Mesenteric fat pad (tissue), 1 donor: Measurements from ENCODE around the gene RASSF8. TPM values are rescaled to one million over a fixed set of nuclear protein-coding genes. Genes with fewer than 3 reads are reported as not detected.

Experiments used
- DNase-seq: peaks from one replicate; pipeline ENCODE4 v3.0.0-alpha.2; 2020; ENCODE audit warnings: low spot score
- long read RNA-seq: library from polyadenylated mRNA; unstranded; transcript quantifications from one replicate; pipeline ENCODE4 v2.0.0, GENCODE V29; 2020
- total RNA-seq: library from RNA; stranded (reverse); fragmentation: NEBNext Ultra II Directional; extraction: Animal tissue kit (Norgen Biotek cat#: 25700); gene quantifications from one replicate; pipeline ENCODE4 v1.2.1, GENCODE V29; 2021
- donor health status: DM: yes; HTN: yes; CAD: no.

Gene RASSF8
- total RNA-seq: 47.0 TPM
- long read RNA-seq, partial matches to known transcripts: 0 of 5 reads
- long read RNA-seq, other reads (novel, unspliced or antisense): 5 of 5 reads

- DNase-seq: peak; percentile 92
Observed at GRCh38 chr12:25958428-25959070, at the start of gene RASSF8. Gene RASSF8 (plus strand): TSS chr12:25958682. CDS start chr12:26055344, 96,662 bp downstream.

- DNase-seq: no peak
Observed at GRCh38 chr12:25914551-25914950, 43.9 kb upstream of the RASSF8 start.

- no peak for DNase-seq
Observed at GRCh38 chr12:25924491-25925001, 33.9 kb upstream of the RASSF8 start.

- no peak for DNase-seq
Observed at GRCh38 chr12:25925064-25925463, 33.4 kb upstream of the RASSF8 start.

GRCh38 chr12:25926536-25926935 is 31.9 kb upstream of the RASSF8 start:
- no peak for DNase-seq

GRCh38 chr12:25929142-25929541 is 29.3 kb upstream of the RASSF8 start:
- no peak for DNase-seq

GRCh38 chr12:25932971-25933370 is 25.5 kb upstream of the RASSF8 start:
- no peak for DNase-seq

GRCh38 chr12:25934456-25934855 is 24.0 kb upstream of the RASSF8 start:
- DNase-seq: no peak

- no peak for DNase-seq
Observed at GRCh38 chr12:25935355-25936144, 22.9 kb upstream of the RASSF8 start.

GRCh38 chr12:25937096-25937495 is 21.4 kb upstream of the RASSF8 start:
- no peak for DNase-seq

- DNase-seq: no peak
Observed at GRCh38 chr12:25938581-25938980, 19.9 kb upstream of the RASSF8 start.

GRCh38 chr12:25939606-25940005 is 18.9 kb upstream of the RASSF8 start:
- DNase-seq: no peak

GRCh38 chr12:25940886-25941285 is 17.6 kb upstream of the RASSF8 start:
- no peak for DNase-seq

- no peak for DNase-seq
Observed at GRCh38 chr12:25942709-25943108, 15.8 kb upstream of the RASSF8 start.

GRCh38 chr12:25943940-25944339 is 14.5 kb upstream of the RASSF8 start:
- DNase-seq: no peak

- DNase-seq: no peak
Observed at GRCh38 chr12:25949343-25949742, 9.1 kb upstream of the RASSF8 start.

- no peak for DNase-seq
Observed at GRCh38 chr12:25950329-25951115, 8.0 kb upstream of the RASSF8 start.

- no peak for DNase-seq
Observed at GRCh38 chr12:25957793-25958427, 572 bp upstream of the RASSF8 start.

GRCh38 chr12:25959071-25959961 is 834 bp downstream of the RASSF8 start:
- no peak for DNase-seq

GRCh38 chr12:25960143-25960542 is 1.7 kb downstream of the RASSF8 start:
- no peak for DNase-seq
